ENCODE data around the gene SYNGR2.

SYNGR2 gene

DNA sequence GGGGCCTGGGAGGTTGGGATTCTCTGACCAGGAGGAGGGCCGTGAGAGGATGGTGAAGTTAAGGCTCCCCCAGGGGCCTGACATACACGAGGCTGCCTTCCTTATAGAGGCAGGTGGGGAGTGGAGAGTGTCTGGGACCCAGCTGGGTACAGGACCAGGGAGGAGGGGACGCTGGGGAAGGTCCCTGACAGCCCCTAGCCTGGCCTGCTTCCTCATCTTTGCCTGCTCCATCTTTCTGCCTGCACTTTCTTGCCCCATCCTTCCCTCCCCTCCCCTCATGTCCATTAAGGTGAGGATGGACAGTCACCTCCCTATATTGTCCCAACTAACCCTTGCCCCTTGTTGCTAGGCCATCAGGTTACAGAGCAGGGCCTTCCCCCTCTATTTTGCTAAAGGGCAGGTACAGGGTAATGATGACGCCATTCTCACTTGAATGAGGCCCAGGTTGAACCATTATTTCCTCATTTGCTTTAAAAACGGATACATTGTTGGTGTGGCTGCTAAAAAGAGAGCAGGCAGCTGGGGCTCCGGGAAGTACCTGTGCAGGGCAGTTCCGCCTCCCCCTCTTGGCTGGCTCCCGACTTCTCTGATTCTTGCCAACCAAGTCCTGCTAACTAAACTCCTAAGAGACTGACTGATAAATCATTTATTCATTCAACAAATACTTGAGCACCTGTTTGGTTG, 20.9 kb upstream of the SYNGR2 start:
- peak overlapping the region; percentile 43 for H3K27ac ChIP-seq (replicated peaks)
- DNase-seq (ENCODE audit: low read depth in 1 of 2, low spot score in 1 of 2): peak; percentile 38 to 70
- no peak overlapping the region for H3K4me3 ChIP-seq (replicated peaks; ENCODE audit: insufficient read depth, low read length)
- TF ChIP-seq CTCF (IDR thresholded peaks at IDR 0.05; ENCODE audit: insufficient read depth, low read length) (no peak), GABPA (IDR thresholded peaks at IDR 0.05; ENCODE audit: low read depth) (no peak), POLR2AphosphoS5 (IDR thresholded peaks at IDR 0.05; ENCODE audit: low read depth) (no peak), REST (IDR thresholded peaks at IDR 0.05; ENCODE audit: insufficient replicate concordance, low read depth) (no peak), SPI1 (IDR thresholded peaks at IDR 0.05; ENCODE audit: borderline replicate concordance, low read depth) (no peak; the same call in 1 of the 2 replicates)
- H3K27me3 ChIP-seq (ENCODE audit: insufficient read depth, poor library complexity, severe bottlenecking): no peaks in the 10 kb centered on the region

GRCh38 chr17:78148286-78149016, 19.9 kb upstream of the SYNGR2 start:
- Histone ChIP-seq H3K27me3 (ENCODE audit: insufficient read depth, poor library complexity, severe bottlenecking) (no peaks in the 10 kb centered on the region), H3K4me3 (replicated peaks; ENCODE audit: insufficient read depth, low read length) (no peak overlapping the region), H3K27ac (replicated peaks) (no peak overlapping the region; the same call in 1 of the 2 replicates)
- no peak for DNase-seq (ENCODE audit: low read depth in 1 of 2, low spot score in 1 of 2)
- TF ChIP-seq POLR2AphosphoS5 (IDR thresholded peaks at IDR 0.05; ENCODE audit: low read depth): no peak
- TF ChIP-seq GABPA (IDR thresholded peaks at IDR 0.05; ENCODE audit: low read depth): no peak
- no peak for TF ChIP-seq CTCF (IDR thresholded peaks at IDR 0.05; ENCODE audit: insufficient read depth, low read length)
- no peak for TF ChIP-seq REST (IDR thresholded peaks at IDR 0.05; ENCODE audit: insufficient replicate concordance, low read depth)
- TF ChIP-seq SPI1 (IDR thresholded peaks at IDR 0.05; ENCODE audit: borderline replicate concordance, low read depth): no peak

DNA sequence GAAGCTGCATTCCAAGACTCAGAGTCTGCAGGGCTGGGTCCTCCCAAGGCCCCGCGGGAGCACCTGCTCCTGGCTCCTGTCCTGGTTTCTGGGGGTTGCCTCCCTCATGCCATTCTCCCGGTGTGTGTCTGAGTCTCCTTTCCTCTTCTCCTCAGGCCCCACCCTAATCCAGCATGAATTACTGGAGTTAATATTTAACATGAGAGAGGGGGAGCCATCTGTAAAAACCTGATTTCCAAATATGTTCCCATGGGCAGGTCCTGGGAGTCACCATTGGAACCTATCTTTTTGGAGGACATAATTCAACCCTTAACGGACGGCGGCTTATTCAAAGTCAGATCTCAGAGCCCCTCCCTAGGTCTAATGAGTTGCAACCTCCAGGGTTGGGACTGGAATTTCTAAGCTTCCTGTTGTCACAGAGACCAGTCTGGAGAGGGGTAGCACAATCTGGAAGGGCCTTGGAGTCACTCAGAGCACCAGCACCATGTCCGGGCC, 16.8 kb upstream of the SYNGR2 start:
- no peak overlapping the region for H3K4me3 ChIP-seq (replicated peaks; ENCODE audit: insufficient read depth, low read length)
- no peak overlapping the region for H3K27ac ChIP-seq (replicated peaks)

More for the DNA sequence above, 16.8 kb upstream of the SYNGR2 start:
- H3K27me3 ChIP-seq (ENCODE audit: insufficient read depth, poor library complexity, severe bottlenecking): no peaks in the 10 kb centered on the region
- TF ChIP-seq GABPA (IDR thresholded peaks at IDR 0.05; ENCODE audit: low read depth) (no peak), REST (IDR thresholded peaks at IDR 0.05; ENCODE audit: insufficient replicate concordance, low read depth) (no peak), CTCF (IDR thresholded peaks at IDR 0.05; ENCODE audit: insufficient read depth, low read length) (no peak), SPI1 (IDR thresholded peaks at IDR 0.05; ENCODE audit: borderline replicate concordance, low read depth) (no peak), POLR2AphosphoS5 (IDR thresholded peaks at IDR 0.05; ENCODE audit: low read depth) (no peak)
- DNase-seq (ENCODE audit: low read depth in 1 of 2, low spot score in 1 of 2): no peak
